ENCODE data around the gene ADCY5. TPM values are rescaled to one million over a fixed set of nuclear protein-coding genes. Genes with fewer than 3 reads are reported as not detected.
A peak's percentile ranks its signal among the peaks of the same experiment; 100 is the strongest.

Gene ADCY5
- total RNA-seq, 1 donor from 2014 or later: 0.13 TPM

- DNase-seq (ENCODE audit: low read depth): no peak
These were observed 76.8 kb downstream of the ADCY5 start for GRCh38 chr3:123371859-123372685.

GRCh38 chr3:123371426-123371825, 77.5 kb downstream of the ADCY5 start:
- no peak for DNase-seq (ENCODE audit: low read depth)

GRCh38 chr3:123370819-123371218, 78.1 kb downstream of the ADCY5 start:
- DNase-seq (ENCODE audit: low read depth): no peak

- DNase-seq (ENCODE audit: low read depth): no peak
These were observed 79.8 kb downstream of the ADCY5 start for GRCh38 chr3:123369085-123369484.

DNA sequence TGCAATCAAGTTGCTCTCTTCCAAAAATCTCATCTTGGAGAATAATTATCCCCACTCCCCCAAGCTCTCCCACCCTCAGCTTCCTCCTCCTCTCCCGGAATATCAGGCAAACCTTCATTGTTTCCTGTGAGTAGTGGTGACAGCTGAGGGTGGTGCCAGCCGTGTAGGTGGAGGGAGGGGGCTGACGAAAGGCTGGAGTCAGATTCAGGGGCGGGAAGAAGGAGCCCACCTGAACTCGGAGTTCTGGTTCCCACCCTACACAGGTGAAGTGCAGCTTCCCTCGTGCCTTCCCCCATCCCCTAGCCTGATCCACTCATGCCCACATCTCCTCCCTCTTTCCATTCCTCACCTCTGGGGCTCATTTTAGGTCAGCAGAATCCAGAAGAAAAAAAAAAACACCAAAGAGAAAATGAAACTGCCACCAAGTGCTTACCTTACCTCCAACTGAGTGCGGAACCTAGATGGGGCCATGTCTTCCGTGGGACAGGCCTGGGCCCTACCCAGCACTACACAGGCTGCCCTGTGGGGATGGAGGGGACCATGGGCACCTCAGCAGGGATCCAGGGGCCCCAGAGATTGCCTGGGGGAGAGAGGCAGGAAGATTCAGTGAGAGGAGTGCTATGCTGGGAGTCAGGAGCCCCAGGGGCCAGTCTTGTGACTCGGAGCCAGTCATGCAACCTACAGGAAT, 81.3 kb downstream of the ADCY5 start:
- no peak for DNase-seq (ENCODE audit: low read depth)

GRCh38 chr3:123365450-123366143, 83.3 kb downstream of the ADCY5 start:
- no peak for DNase-seq (ENCODE audit: low read depth)

DNA sequence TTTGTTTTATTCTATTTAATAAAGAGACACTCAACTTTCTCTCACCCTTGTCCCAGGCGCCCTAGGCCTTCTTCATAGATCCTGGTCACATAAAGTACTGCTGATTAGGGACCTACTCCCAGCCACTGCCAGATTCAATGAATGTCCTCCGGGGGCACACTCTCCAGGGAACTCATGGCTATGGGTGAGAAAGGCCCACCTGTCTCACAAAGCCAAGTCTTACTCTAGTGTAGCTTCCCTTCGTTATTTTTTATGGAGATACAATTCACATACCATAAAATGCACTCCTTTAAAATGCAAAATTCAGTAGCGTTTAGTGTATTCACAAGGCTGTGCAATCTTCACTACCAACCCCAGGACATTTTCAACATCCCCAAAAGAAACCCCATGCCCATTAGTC, 87.8 kb downstream of the ADCY5 start:
- no peak for DNase-seq (ENCODE audit: low read depth)

DNA sequence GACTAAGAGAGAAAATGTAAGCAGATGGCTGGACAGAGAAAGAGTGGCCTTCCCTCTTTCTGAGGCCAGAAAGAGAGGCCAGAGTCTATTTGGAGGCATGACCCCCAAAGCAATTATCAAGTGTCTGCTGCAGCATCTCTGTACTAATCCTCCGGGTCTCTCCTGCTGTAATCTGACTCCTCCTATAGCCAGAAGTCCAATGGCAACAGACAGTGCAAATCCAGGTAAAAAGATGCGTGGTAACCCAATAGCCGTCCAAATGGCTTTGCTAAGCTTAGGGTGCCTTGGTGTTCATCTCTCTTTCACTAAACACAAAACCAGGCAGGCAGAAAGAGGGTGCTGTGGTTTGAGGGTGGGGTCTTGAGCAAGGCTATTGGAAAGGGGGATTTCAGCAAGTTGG, 91.6 kb downstream of the ADCY5 start:
- no peak for DNase-seq (ENCODE audit: low read depth)

DNA sequence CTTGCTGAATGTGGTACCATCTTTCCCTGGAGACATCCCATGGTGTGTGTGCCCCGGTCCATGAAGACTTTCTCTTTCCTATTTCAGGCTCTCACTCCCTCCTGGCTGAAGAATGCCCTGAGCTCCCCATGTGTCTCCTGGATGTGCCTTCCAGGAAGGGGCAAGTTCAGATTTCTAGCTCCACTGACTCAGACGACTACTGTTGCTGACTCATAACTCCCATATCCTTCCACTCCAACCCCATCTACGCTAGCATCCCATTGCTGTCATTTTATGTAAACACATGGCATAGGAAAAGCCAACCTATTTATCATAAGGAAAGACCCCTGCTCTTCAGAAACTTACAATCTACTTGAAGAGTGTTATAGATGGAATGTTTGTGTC, 95.0 kb downstream of the ADCY5 start:
- DNase-seq (ENCODE audit: low read depth): no peak

- no peak for DNase-seq (ENCODE audit: low read depth)
These were observed 95.6 kb downstream of the ADCY5 start for GRCh38 chr3:123353227-123353849.

DNA sequence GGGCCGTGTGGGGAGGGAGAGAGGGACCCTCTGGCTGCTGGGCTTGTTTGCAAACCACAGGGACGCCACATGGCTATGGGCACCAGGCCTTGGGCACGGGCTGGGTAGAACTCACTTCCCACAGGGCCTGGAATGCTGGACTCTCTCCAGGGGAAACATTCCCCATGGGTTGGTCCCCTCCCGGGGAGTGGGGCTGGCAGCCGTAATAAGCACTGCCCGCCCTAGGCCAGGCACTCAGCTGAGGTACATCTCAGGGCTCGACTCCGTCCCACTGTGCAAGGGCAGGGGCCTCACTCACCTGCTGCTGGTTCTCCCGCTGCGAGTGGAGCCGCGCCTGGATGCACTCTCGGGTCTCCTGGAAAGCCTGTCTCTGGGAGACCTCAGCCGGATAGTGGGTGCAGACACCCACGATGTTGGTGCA, 96.7 kb downstream of the ADCY5 start:
- peak; percentile 58 for DNase-seq (ENCODE audit: low read depth)

DNA sequence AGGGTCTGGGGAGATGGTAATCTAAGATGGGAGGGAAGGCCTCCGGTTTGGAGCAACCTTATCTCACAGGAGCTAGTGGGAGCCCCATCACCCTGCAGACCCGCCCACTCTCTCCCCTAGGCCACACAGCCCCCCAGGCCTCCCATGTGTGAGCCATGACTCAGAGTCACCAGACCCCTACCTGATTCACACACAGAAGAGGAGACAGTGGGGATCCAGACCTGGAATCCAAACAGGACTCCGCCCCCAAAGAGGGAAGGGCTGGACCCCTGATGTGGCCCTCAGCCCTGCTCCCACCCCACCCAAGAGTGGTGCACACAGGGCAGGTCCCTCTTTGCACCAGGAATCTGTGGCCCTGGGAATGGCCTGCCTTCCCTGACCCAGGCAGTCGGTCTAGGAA, 97.4 kb downstream of the ADCY5 start:
- no peak for DNase-seq (ENCODE audit: low read depth)

DNA sequence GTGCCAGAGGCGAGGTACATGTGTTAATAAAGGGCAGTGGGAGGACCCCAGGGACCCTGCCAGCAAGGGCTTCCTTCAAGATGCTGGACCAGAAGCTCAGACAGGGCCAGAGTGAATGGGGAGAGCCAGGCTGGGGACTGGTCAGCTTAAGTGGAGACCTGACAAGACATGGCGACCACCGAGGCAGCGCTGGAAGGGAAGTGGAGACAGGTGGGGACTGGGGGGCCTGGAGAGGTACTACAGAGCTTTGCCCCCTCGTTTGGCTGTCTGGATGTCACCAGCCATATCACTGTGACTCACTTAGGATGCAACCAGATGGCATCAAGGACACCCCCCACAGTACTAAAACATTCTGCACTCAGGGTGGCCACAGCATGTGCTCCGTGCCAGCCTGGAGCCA, 97.9 kb downstream of the ADCY5 start:
- no peak for DNase-seq (ENCODE audit: low read depth)

DNA sequence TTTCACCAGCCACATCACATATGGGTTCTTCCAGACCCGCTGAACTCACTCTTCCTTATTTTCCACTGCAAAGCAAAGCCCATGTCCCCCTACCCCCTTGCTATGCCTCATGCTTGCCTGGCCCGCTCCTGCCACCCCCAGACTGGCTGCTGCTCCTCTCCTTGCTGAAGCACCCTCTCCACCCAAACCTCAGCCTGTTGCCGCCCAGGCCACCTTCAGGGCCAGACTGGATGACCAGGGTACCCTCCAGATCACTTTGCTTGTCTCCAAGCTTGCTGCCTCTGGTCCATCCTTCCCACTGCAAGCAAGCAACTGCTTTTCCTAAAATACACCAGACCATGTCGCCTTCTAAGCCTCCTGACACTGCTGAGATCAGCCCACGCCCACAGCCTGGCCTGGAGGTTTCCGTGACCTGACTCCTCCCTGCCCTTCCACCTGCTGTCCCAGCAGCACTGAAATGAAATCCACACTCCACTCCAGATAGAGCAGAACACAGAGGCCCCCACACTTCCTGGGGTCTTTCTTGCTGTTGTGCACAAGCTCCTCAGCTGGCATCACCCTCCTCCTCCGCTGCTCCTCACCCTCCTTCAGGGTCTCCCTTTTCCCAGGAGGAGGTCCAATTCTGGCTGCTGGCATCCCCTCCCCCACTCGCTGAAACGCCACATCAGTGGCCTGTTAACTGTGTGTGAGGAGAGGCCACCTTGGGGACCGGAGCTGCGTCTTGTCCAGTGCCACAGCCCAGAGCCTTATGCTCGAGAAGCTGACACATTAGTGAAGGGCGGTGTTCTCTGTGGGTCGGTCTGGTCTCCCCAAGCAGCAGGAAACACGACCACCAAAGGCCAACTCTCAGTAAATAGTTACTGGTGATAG, 99.1 kb downstream of the ADCY5 start:
- DNase-seq (ENCODE audit: low read depth): peak; percentile 30

GRCh38 chr3:123349201-123349535, 99.7 kb downstream of the ADCY5 start:
- DNase-seq (ENCODE audit: low read depth): no peak

DNA sequence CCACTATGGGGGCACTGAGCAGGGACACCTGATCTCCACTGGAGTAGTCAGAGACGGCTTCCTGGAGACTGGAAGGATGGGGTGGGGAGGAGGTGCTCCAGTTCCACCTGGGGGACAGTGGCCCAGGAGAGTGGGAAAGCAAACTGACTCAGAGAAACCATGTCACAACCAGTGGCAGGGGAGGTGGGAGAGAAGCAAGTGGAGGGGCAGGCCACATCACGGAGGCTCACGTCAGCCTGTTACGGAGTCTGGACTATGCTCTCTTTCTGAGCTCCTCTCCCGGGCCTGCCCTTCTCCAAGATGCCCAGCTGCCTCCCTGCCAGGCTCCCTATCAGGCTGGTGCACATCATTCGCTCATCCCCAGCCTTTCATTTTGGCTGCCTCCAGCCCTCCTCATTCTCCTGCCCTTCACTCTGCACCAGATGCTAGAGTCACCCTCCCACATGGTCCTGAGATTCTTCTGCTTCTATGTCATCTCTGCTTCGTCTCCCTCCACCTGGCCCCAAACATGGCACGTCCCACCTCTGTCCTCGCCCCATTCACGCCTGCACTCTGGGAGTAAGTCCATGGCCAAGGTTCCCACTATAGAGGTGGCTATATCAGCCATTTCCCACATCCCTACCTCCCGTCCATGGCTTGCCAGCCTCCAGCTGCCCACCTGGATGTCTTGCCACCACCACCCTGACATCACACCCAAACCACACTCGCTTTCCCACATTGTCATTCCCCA, 100.3 kb downstream of the ADCY5 start:
- DNase-seq (ENCODE audit: low read depth): no peak

DNA sequence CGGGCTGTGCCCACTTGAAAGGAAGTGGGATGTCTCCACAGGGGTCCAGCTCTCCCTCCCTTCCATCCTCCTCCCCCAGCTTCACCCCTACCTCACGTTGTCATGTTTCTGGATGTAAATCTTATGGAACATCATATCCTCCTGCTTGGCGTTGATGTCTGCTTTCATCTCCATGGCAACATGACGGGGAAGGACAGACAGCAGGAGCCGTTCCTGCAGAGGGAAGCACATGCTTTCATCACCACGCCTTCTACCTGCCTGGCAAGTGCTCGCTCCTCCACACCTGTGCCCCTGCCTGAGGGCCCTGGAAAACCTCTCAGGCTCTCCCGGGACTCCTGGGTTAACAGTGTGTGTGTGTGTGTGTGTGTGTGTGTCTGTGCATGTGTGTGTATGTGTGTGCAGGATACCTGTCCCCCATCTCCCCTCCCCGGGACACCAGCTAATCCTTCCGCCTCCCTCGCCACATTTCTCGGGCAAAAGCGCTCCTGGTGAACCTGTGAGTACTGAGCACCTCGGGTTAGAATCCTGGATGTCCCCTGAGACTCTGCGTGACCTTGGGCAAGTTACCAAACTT, 101.1 kb downstream of the ADCY5 start:
- DNase-seq (ENCODE audit: low read depth): no peak

DNA sequence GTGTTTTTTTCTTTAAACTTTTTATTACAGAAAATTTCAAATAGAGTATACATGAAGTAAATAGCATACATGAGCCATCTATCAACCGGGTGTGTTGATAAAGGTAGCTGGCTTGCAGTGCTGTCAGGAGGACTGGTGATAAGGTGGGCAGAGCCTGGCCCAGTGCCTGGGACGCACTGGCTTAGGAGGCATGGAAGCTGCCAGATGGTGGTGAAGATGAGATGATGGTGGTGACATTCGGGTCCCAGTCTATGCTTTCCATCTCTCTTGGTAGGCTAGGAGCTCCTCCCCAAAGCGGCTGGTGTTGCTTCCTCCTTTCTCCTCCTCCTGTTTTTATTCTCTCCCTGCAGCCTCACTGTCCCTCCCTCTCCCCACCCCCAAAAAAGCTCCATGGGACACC, 101.7 kb downstream of the ADCY5 start:
- no peak for DNase-seq (ENCODE audit: low read depth)

DNA sequence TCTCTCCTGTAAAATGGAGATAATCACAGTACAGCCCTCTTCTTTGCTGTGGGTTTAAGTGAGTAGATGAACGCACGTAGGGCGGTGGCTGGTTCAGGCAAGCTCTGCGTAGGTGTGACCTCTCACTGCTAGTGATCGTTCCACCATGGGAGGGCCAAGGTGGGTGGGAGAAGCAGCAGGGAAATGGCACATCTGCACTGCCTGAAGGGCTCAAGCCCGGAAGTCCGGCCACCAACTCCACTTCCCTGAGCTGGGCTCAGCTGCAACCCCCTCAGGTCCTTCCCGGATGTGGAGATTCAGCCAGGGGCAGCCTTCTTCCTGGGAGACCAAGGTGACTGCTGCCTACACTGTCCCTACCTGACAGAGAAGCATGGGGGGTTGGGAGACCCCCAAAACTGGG, 102.9 kb downstream of the ADCY5 start:
- no peak for DNase-seq (ENCODE audit: low read depth)
